GM21576 (cell line): ENCODE data around the gene CASP10.
"Not testable (repeated sequence)": the region's sequence is repeated elsewhere in the genome, so short reads cannot be mapped to it uniquely, and the experiment has no call there.

Source experiments
- ATAC-seq: cut with Tn5 transposase; IDR thresholded peaks from one replicate; pipeline ENCODE4 v1.9.1; 2021; ENCODE audit warnings: mild to moderate bottlenecking, moderate library complexity; ENCODE audit not compliant: unreplicated experiment

CASP10 gene

GRCh38 chr2:201182650-201183364, at the start of gene CASP10:
Gene CASP10 (plus strand): TSS chr2:201183141. CDS start chr2:201185778, 2,637 bp downstream.
- peak; percentile 88 for ATAC-seq

- no peak for ATAC-seq
Observed at GRCh38 chr2:201135386-201135785, 47.6 kb upstream of the CASP10 start.

GRCh38 chr2:201136889-201137321, 46.0 kb upstream of the CASP10 start:
- ATAC-seq: no peak

GRCh38 chr2:201137505-201138400, 45.2 kb upstream of the CASP10 start:
- no peak for ATAC-seq

GRCh38 chr2:201138401-201138970, 44.5 kb upstream of the CASP10 start:
- ATAC-seq: no peak

- not testable (repeated sequence) for ATAC-seq
Observed at GRCh38 chr2:201138986-201139781, 43.8 kb upstream of the CASP10 start.

- no peak for ATAC-seq
Observed at GRCh38 chr2:201139836-201140604, 42.9 kb upstream of the CASP10 start.

- ATAC-seq: no peak
Observed at GRCh38 chr2:201144101-201145051, 38.6 kb upstream of the CASP10 start.

- no peak for ATAC-seq
Observed at GRCh38 chr2:201148434-201148990, 34.4 kb upstream of the CASP10 start.

- no peak for ATAC-seq
Observed at GRCh38 chr2:201149064-201149820, 33.7 kb upstream of the CASP10 start.

GRCh38 chr2:201149821-201150165, 33.1 kb upstream of the CASP10 start:
- ATAC-seq: not testable (repeated sequence)

- no peak for ATAC-seq
Observed at GRCh38 chr2:201150454-201151020, 32.4 kb upstream of the CASP10 start.

GRCh38 chr2:201151127-201151981, 31.6 kb upstream of the CASP10 start:
- ATAC-seq: peak; percentile 87

GRCh38 chr2:201152517-201152916, 30.4 kb upstream of the CASP10 start:
- no peak for ATAC-seq

- ATAC-seq: no peak
Observed at GRCh38 chr2:201152999-201153815, 29.7 kb upstream of the CASP10 start.
